ENCODE data around the gene GABBR2. TPM values are rescaled to one million over a fixed set of nuclear protein-coding genes. Genes with fewer than 3 reads are reported as not detected.

The GABBR2 gene
- total RNA-seq, 1 donor: 0.27 TPM

- H3K4me3 ChIP-seq (ENCODE audit: low read depth, low read length): no peak overlapping the region
- TF ChIP-seq CTCF (IDR thresholded peaks at IDR 0.05; ENCODE audit: insufficient read depth, low read length): no peak
- DNase-seq (ENCODE audit: low read depth): no peak
Measured at GRCh38 chr9:98342098-98342819, 366.5 kb downstream of the GABBR2 start.

DNA sequence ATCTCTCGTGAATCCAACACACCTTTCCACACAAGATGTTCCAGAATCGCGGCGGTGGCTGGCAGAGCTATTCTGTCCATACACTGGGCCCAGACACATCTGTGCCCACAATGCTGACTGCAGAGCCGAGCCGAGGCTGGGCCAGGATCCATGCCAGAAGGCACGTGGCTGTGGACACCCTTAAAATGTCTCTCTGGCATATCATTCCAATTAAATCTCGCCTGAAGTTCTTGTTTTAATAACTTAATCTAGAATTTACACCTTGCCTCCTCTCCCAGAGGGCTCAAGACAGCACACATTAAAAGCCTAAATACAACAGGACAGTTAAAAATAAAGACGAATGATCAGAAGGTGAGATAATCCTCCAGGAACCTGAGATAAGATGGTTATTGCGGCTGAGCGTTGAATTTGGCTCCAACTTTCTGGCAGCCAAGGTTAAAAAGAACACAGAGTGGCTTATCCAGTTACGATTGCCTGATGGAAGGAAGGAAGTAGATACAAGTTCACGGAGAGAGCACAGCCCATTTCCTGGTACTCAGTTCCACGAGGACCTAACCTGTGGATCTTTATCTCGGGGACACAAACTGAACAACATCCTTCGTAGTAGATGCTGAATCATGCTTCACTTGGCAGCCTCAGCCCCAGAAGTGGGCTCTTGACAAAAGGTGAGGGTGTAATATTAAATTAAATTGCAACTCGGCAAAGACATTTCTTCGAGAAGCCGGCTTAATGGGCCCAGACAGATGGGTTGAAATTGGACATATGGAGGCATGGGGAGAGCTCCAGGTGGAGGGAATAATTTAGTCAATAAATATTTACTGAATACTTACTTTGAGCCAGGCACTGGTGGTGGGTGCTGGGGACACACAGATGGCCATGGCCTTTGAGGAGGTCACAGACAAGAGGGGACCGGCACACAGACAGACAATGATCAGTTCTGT, 367.3 kb downstream of the GABBR2 start:
- no peak overlapping the region for H3K4me3 ChIP-seq (ENCODE audit: low read depth, low read length)
- no peak for DNase-seq (ENCODE audit: low read depth)
- no peak for TF ChIP-seq CTCF (IDR thresholded peaks at IDR 0.05; ENCODE audit: insufficient read depth, low read length)

GRCh38 chr9:98339987-98340800, 368.5 kb downstream of the GABBR2 start:
- no peak overlapping the region for H3K4me3 ChIP-seq (ENCODE audit: low read depth, low read length)
- no peak for DNase-seq (ENCODE audit: low read depth)
- TF ChIP-seq CTCF (IDR thresholded peaks at IDR 0.05; ENCODE audit: insufficient read depth, low read length): no peak

GRCh38 chr9:98335661-98336060, 373.1 kb downstream of the GABBR2 start:
- H3K4me3 ChIP-seq (ENCODE audit: low read depth, low read length): no peak overlapping the region
- no peak for DNase-seq (ENCODE audit: low read depth)
- no peak for TF ChIP-seq CTCF (IDR thresholded peaks at IDR 0.05; ENCODE audit: insufficient read depth, low read length)

DNA sequence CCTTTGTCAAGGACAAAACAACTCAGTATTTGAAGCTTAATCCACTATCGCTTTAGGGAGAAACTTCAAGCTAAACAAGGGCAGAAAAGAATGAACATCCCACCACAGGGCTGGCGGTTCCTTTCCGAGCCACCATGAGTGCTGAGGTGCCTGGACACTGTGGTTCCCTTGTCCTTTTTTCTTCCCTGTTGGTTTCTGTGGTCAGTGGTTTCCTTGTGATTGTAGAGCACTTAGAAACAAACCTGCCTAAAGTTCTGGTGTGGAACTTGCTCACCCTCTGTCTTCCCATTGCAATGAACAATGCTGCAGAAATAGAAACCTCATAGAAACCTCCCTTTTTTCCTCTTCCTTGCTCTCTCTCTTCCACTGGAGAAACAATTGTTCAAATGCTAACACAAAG, 373.9 kb downstream of the GABBR2 start:
- no peak overlapping the region for H3K4me3 ChIP-seq (ENCODE audit: low read depth, low read length)
- DNase-seq (ENCODE audit: low read depth): no peak
- TF ChIP-seq CTCF (IDR thresholded peaks at IDR 0.05; ENCODE audit: insufficient read depth, low read length): no peak
